ENCODE data around the gene GALNT3.

GALNT3 gene

DNA sequence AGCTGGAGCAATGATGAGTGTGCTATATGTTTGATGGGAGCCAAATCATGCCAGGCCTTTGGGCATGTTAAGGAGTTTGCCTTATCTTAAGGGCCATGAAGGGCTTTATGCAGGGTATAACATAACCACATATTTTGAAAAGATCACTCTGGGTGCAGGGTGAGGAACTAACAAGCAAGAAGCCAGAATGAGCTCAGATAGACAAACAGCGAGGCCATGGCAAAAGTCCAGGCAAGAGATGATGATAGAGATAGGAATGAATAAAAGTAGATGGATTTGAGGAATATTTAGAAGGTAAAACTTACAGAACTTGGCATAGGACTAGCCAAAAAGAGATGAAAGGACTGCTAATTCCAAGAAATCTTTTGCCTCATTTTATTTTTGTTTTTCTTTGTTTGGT lies 6.7 kb downstream of the GALNT3 start:
- TF ChIP-seq POLR2A (IDR thresholded peaks at IDR 0.05; ENCODE audit: low read depth, low read length), result no peak
- DNase-seq (ENCODE audit: insufficient read length, low spot score) (no peak), FAIRE-seq (no peak)

DNA sequence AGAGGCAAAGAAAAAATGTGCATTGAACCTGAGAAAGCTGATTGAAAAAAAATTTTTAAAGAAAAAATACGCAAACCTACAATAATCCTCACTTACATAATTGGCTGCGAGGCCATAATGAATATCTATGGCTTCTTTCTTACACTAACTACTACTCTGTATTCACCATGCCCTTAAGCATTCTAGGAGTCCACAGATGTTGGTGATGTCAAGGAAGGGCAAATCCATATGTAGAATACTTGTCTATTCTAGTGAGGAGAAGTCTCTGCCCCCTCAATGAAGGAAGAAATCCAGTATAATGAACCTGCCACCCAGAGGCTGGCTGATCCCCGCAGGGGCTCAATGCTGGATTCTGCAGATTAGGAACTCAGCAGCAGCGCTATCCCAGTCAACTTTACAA lies 14.3 kb downstream of the GALNT3 start:
- FAIRE-seq (no peak), DNase-seq (ENCODE audit: insufficient read length, low spot score) (no peak)
- no peak for TF ChIP-seq POLR2A (IDR thresholded peaks at IDR 0.05; ENCODE audit: low read depth, low read length)

DNA sequence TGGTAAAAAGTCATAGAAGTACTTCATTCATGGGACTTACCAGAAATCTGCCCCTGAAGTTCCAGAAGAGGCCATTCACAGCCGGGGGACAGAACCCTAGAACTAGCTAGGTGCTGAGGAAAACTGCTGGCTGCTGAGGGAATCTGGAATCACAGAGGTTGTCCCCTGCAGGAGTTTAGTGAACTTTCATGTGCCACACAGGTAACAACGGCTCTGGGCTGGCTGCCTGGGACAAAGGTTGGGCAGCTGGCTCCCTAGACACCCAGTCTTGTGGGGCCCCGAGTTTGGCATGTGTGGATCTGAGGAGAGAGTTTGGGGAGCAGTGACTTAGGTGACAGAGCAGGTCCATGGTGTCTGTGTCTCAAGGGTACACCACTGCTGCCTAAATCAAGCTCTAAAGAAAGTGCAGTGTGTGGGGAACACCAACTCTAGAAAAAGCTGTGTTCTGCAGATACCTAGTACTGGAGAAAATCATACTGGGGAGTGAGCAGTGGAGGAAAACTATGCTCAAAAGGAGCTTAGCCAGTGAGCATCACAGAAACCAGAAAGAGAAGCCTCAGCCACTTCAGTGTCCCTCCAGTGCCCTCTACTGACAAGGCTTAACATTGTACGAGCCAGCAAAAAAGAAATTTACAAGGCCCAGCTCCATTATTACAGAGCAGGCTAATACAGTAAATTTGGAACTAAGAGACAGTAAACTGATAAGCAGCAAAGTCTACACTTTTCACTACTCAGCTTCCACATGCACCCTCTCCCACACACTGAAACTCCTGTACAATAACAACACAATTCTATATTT lies 15.2 kb downstream of the GALNT3 start:
- DNase-seq (ENCODE audit: insufficient read length, low spot score) (no peak), FAIRE-seq (no peak)
- TF ChIP-seq POLR2A (IDR thresholded peaks at IDR 0.05; ENCODE audit: low read depth, low read length), result no peak

DNA sequence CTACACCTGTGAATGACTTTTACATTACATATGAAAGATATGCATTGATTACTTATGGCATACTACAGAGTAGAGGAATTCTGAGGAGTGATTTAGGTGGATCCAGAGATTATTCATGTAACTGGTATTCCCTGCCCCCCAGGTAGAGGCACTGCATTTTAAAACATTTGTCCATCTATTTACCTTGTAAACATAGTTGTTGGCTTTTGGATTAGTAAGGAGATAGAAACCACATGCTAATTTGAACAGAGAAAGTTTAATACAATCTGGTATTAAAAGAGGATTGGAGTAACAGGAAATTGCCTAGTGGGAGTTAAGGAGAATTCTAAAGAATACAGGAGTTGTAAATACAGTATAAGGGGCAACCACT lies 15.9 kb downstream of the GALNT3 start:
- no peak for FAIRE-seq
- TF ChIP-seq POLR2A (IDR thresholded peaks at IDR 0.05; ENCODE audit: low read depth, low read length), result no peak
- no peak for DNase-seq (ENCODE audit: insufficient read length, low spot score)

DNA sequence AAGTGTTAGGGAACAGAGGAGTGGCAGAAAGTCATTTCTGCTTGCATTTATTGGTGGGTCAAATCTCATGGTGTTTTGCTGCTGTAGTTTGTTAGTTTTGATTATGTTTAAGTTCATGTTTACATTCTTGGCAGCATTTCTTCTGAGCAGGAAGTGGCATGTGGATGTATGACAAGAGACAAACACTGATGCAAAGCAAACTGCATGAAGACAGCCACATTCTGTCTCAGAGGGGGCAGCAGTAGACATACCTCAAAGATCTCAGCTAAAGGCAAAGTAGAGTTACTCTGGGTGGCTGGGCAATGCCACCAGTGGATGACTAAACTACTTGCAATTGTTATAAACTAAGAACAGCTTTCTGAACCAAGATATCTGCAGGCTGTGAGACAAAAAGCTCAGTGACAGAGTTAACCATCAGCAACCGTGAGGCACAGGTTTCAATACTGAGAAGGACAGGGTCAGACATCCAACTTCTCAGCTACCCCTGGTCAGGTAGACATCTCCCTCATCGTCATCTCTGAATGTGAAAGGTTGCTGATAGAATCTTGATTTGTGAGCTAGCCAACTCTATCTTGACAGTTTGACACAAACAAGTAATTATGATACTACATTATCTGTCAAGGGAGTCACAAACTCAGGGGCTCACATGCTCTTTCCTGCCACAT lies 16.4 kb downstream of the GALNT3 start:
- TF ChIP-seq POLR2A (IDR thresholded peaks at IDR 0.05; ENCODE audit: low read depth, low read length), result no peak
- FAIRE-seq, result no peak
- DNase-seq (ENCODE audit: insufficient read length, low spot score), result no peak

DNA sequence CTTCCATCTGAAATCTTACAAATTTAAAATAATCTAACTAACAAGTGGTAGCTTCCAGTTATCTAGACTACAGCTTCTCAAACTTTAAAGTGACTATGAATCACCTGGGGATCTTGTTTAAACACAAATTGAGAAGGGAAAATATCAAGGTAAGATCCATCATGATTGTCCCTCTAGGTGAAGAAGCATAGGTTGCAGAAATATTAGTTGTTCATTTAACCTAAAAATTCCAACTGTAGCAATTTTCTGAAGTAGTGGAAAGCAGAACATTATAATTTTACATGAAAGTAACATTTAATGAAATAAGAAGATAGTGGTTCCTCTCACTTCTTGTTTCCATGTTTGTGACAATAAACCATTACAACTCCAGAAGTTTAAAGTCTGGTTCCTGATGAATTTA lies 17.3 kb downstream of the GALNT3 start:
- no peak for FAIRE-seq
- TF ChIP-seq POLR2A (IDR thresholded peaks at IDR 0.05; ENCODE audit: low read depth, low read length), result no peak
- no peak for DNase-seq (ENCODE audit: insufficient read length, low spot score)

DNA sequence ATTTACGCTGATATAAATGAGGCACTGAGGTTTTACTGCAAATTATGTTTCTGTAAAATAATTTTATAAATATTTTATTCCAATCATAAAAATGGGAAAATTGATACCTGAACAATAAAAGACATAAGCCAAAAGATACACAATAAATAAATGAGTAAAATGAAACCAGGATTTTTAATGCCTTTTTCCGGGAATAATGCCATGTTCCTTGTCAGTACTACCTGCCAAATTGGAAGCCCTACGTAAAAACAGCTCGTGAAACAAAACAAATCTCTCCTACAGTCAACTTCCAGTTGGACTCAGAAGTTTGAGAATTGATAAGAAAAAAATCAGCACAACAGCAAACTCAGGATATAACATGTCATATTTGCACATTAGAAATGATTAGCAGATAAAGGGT lies 18.0 kb downstream of the GALNT3 start:
- no peak for DNase-seq (ENCODE audit: insufficient read length, low spot score)
- no peak for FAIRE-seq
- TF ChIP-seq POLR2A (IDR thresholded peaks at IDR 0.05; ENCODE audit: low read depth, low read length), result no peak

DNA sequence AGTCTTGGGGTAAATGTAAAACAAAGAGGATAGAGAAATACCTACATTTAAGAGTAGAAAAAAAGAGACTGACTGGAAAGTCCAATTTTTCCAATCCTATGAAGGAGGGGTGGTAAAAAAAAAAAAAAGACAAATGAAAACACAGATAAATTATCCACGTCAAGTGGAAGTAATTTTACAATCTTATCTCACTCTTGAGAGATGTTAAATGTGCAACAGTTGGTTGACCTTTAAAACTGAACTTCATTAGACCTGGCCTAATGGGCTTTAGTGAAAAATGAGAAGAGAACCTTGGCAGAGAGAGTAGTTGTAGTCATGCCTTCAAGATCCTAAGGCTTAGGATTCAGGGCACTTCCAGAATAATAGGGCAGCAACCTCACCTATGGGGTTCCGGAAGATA lies 20.4 kb downstream of the GALNT3 start:
- FAIRE-seq, result no peak

DNA sequence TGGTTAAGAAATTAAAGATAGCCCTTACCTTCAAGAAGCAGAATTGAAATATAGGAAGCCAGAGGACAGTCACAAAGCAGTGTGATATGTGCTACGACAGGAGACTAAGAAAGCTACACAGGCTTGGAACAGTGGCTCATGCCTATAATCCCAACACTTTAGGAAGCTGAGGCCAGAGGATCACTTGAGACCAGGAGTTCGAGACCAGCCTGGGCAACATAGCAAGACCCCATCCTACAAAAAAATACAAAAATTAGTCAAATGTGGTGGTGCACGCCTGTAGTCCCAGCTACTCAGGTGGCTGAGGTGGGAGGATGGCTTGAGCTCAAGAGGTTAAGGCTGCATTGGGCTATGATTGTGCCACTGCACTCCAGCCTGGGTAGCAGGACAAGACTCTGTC lies 21.9 kb downstream of the GALNT3 start:
- no peak for TF ChIP-seq POLR2A (IDR thresholded peaks at IDR 0.05; ENCODE audit: low read depth, low read length)
- no peak for FAIRE-seq

More for the DNA sequence above, 20.4 kb downstream of the GALNT3 start:
- DNase-seq (ENCODE audit: insufficient read length, low spot score), result no peak
- no peak for TF ChIP-seq POLR2A (IDR thresholded peaks at IDR 0.05; ENCODE audit: low read depth, low read length)

DNA sequence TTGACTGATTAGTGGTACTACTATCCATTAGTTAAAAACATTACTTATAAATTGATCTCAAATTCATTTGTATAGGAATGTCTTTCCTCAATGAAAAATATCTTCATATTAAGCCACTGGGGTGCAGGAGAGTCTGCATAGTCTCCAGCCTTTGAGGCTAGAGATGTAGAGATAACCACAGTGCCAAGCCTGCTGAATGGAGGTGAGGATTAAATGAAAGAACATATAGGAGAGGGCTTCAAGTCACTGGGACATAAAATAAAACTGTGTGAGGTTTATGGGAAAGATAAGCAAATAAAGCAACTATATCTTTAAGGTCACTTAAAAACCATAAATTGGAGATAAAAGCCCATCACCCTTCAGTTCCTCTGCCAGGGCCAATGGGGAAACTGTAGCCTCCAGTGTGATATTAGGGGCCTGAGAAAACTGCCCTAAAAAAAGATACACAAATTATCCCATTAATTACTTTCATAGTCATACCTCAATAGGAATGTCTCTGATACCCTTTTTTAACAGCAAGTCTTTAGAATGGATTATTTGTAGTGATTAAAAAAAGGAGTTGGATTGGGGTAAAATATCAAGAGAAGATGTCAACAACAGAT lies 27.6 kb downstream of the GALNT3 start:
- FAIRE-seq, result no peak
- no peak for TF ChIP-seq POLR2A (IDR thresholded peaks at IDR 0.05; ENCODE audit: low read depth, low read length)
- no peak for DNase-seq (ENCODE audit: insufficient read length, low spot score)

More for the DNA sequence above, 21.9 kb downstream of the GALNT3 start:
- no peak for DNase-seq (ENCODE audit: insufficient read length, low spot score)

DNA sequence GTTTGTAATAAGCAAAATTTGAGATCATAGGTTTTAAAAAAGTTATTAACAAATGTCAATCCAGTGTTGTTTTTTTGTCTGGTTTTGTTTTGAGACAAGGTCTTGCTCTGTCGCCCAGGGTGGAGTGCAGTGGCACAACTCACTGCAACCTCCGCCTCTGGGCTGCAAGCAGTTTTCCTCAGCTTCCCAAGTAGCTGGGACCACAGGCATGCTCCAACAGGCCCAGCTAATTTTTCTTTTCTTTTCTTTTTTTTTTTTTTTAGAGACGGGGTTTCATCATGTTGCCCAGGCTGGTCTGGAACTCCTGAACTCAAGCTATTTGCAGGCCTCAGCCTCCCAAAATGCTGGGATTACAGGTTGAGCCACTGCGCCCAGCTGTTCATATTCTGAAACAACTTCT lies 31.3 kb downstream of the GALNT3 start:
- FAIRE-seq (no peak), DNase-seq (ENCODE audit: insufficient read length, low spot score) (no peak)
- no peak for TF ChIP-seq POLR2A (IDR thresholded peaks at IDR 0.05; ENCODE audit: low read depth, low read length)

DNA sequence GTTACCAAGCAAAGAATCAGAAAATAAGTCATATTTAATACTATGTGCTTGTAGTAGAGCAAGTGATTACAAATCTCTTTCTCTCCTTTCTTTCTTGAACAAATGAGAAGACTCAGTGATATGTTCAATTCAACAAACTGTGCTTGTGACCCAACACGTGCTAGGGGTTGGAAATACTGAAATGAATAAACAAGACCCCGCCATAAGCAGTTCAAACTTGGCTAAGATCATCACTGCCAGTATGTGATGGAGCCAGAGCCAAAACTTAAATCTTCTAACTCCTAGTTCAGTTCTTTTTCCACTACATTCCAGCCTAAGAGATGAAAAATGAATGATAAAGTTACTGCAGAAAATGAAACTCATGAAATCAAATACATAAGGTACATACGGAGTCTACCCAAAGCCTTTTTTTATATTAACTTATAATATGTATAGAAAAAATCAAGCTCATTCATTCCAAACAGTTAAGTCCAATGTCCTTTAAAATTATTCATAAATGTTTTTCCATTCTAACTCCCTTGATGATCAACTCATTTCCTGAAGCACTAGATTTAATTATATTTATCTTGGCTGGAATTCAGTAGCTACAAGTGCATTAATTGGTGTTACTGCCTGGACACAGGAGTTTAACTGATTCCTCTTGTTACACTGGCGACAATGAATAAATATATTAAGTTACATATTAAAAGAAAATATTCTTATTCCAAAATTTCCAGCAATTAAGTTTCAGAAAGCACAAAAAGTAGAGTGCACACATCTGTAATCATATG lies 36.0 kb downstream of the GALNT3 start:
- FAIRE-seq (no peak), DNase-seq (ENCODE audit: insufficient read length, low spot score) (no peak)
- TF ChIP-seq POLR2A (IDR thresholded peaks at IDR 0.05; ENCODE audit: low read depth, low read length), result no peak

DNA sequence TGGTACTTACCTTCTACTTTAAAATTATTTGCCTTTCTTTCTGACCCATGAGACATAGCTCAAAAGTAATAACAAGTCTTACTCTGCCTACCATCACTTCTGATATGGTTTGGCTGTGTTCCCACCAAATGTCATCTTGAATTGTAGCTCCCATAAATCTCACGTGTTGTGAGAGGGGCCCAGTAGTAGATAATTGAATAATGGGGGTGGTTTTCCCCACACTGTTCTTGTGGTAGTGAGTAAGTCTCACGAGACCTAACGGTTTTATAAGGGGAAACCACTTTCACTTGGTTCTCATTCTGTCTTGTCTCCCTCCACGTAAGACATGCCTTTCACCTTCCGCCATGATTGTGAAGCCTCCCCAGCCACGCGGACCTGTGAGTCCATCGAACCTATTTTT lies 47.5 kb downstream of the GALNT3 start:
- no peak for TF ChIP-seq POLR2A (IDR thresholded peaks at IDR 0.05; ENCODE audit: low read depth, low read length)
- FAIRE-seq (no peak), DNase-seq (ENCODE audit: insufficient read length, low spot score) (no peak)

DNA sequence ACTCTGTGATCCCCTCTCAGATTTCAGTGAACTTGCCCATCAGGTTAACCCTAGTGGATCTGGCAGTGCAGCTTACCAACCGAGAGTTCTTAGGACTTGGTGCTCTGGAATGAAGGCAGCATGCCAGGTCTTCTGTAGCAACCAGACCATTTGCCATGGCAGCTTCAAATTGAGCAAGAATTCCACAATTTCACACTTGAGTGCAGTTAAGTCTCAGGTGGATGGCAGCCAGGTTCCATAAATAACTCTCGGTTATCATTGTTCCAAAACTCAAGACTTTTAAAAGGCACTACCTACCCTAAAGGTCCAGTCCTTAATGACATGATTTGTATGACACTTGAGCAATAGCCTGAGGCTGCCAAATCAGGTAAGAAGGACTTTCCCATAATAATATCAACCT lies 48.1 kb downstream of the GALNT3 start:
- no peak for DNase-seq (ENCODE audit: insufficient read length, low spot score)
- FAIRE-seq, result no peak

More for the DNA sequence above, 48.1 kb downstream of the GALNT3 start:
- no peak for TF ChIP-seq POLR2A (IDR thresholded peaks at IDR 0.05; ENCODE audit: low read depth, low read length)
